ENCODE results near the gene CFAP73.
"Not testable (repeated sequence)": the region's sequence is repeated elsewhere in the genome, so short reads cannot be mapped to it uniquely, and the experiment has no call there.

The CFAP73 gene

GRCh38 chr12:113120670-113121370 lies 28.7 kb upstream of the CFAP73 start:
- no peak for DNase-seq

- DNase-seq = no peak
Measured at GRCh38 chr12:113127791-113128199, 21.7 kb upstream of the CFAP73 start.

DNA sequence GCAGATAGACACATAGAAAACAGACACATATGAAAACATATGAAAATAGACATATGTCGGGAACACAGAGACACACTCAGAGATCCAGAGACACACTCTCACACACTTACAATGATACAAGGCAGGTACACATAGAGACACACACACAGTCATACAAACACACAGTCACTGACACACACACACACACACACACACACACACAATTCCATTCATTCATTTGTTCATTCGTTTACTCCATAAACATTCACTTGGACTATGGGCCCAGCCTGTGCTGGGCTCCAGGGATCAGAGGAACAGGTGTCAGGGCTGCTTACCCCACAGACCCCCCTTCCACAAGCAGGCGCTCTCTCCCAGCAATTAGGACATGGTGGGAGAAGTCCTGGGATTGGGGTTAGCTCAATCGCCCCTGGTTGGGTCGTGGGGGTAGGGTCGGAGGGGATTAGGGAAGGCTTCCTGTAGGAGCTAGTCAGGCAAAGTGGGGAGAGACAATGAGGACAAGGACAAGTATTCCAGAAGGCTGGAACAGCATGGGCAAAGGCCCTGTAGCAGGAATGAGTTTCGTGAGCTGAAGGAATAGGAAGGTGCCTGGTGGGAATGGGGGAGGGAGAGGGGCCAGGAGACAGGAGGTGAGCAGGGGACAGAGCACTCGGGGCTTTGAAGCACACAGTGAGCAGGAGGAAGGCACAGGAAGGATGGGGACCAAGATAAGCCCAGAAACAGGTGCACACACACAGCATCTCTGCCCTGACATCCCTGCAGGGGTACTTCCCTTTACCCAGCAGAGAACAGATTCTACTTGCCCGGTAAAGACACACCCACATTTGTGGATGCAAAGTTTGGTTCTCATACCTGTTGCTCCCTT lies 20.5 kb upstream of the CFAP73 start:
- DNase-seq = no peak

DNA sequence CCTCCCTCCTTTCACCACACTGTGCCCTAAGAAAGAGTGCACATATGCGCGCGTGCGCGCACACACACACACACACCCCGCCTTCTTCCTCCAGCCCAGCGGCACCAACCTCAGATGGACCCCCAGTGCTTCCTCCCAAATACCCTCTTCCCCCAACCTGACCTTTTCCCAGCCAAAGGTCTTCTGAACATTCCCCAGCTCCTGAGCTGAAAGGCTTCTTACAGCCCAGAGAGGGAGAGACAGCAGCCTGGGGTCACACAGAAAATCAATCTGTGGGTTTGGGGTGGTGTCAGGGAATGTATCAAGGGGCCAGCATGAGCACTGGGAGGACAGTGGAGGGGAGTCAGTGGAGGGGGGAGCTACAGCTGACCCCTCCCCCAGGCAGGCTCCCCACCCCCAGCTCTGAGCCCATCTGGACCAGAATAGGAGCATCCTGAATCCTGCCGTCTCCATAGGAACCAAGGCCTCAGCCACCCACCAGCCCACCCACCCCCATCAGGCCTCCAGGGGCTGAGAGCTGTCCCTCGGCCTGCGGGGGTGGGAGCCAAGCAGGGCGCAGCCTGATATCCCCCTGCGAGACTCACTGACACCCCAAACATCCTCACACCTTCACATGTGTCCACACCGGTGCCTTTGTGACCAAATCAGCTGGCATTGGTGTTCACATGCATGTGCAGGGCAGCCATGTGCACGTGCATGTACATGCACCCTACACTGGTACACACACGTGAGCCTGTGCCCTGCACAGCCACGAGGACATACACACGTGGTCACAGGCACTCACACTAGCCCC lies 19.7 kb upstream of the CFAP73 start:
- DNase-seq = no peak

- DNase-seq = no peak
Measured at GRCh38 chr12:113130457-113131135, 18.9 kb upstream of the CFAP73 start.

DNA sequence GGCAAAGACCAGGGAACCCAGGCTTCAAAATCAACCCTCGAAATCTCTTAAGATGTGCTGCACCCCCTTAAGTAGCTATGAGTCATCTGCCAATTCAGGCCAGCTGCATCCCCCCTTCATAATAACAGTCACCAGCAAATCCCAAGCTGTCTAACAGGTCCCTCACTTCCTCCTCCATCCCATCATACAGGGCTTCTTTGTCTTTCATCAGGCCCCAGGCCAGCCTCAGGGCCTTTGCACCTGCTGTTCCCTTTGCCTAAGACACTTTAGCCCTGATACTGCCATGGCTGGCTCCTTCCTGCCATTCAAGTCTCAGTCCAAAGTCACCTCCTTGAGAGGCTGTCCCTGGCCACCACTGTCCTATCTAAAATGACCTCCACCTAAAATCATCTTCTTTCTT lies 18.0 kb upstream of the CFAP73 start:
- no peak for DNase-seq

- no peak for DNase-seq
Measured at GRCh38 chr12:113133036-113133435, 16.5 kb upstream of the CFAP73 start.

DNA sequence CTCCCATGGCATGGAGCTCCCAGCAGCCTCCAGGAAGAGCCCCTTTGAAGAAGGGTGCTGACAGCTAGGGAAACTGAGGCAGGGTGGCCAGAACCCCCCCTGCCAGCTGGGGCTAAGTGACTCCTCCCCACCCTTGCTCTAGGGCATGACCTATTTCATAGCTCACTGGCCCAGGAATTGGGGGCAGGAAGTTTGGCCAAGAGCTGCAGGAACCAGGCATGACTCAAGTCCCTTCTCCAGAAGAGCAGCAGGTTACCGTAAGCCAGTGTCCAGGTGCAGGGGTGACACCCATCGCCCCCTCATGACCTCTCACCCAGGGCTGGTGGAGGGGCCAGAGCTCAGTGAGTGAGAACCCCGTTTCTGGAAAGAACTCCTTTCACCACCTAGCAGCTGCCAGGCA lies 15.9 kb upstream of the CFAP73 start:
- DNase-seq = no peak

- DNase-seq = no peak
Measured at GRCh38 chr12:113134071-113134470, 15.5 kb upstream of the CFAP73 start.

DNA sequence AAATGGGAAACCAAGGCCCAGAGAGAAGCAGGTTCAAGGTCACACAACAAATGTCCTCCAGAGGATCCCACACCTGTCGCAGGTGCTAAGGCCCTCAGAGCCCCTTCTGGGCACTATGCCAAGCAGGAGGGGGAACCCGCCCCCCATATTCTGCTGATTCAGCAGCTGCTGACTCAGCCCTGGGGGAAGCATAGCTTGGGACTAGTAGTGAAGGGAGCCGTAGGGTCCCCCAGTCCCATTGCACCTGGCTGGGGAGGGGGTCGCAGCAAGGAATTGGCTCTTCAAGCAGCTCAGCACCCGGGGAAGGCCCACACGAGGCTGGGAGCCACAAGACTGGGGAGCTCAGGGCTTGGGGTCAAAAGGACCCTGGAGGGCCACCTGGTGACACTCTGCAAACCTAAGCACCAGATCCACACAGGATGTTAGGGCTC lies 15.0 kb upstream of the CFAP73 start:
- no peak for DNase-seq

- peak in 1 of 2 donors; percentile 18 for DNase-seq
Measured at GRCh38 chr12:113135178-113136127, 14.1 kb upstream of the CFAP73 start, which contains the start of gene RASAL1. TSS of gene RASAL1 (minus strand) at chr12:113135761. CDS start at chr12:113135462, 299 bp downstream.

GRCh38 chr12:113136128-113136989 lies 13.2 kb upstream of the CFAP73 start:
- peak; percentile 16 to 40 for DNase-seq

GRCh38 chr12:113136990-113137511 lies 12.5 kb upstream of the CFAP73 start:
- DNase-seq = no peak

DNA sequence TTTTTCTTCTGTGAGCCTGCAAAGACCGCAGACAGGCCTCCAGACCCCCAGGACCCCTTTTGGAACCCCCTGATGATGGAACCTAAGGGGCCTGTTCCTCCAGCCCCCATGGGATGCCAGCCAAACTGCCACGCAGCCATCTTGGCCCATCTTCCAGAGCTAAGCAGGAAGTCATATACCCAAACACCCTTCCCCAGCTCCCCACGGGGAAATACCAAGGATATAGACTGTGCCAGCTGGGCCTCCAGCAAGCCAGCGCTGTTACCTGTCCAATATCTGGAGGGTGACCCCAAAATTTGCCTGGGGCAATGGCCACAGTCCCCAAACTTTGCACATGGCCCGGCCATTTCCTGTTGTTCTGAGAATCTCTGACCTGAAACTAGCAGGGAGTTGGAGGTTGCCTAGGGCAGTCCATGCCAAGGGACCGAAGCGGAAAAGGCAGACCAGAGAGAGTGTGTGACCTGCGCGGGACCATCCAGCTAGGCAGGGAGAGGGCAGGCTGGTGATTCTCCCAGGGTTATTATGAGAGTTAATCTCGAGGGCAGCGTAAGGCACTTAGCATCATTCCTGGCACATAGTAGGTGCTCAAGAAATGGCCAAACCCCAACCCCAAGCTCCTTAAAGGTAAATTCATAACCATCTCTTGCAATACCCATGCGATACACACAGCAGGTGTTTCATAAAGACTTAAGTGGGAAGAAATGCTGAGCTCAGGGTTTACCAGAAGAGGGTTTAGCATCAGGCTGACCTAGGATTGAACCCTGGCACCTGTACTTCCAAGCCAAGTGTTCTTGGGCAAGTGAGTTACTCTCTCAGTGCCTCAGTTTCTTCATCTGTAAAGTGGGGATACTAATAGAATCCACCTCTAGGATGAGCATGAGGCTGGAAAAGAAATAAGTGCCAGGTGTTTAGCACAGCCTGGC lies 11.4 kb upstream of the CFAP73 start:
- DNase-seq = no peak

GRCh38 chr12:113138826-113139225 lies 10.7 kb upstream of the CFAP73 start:
- no peak for DNase-seq

- no peak for DNase-seq
Measured at GRCh38 chr12:113140706-113141105, 8.8 kb upstream of the CFAP73 start.

DNA sequence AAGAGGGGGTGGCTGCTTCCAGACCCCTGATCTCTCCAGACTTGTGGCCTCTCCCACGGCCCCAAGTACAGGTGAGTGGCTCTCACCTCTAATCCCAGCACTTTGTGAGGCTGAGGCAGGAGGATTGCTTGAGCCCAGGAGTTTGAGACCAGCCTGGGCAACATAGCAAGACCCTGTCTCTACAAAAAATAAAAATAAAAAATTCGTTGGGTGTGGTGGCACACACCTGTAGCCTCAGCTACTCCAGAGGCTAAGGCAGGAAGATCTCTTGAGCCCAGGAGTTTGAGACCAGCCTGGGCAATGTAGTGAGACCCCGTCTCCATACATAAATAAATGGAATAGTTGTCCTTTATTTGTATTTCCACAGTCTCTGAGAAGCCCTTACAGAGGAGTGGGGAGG lies 7.8 kb upstream of the CFAP73 start:
- not testable (repeated sequence) for DNase-seq

GRCh38 chr12:113142173-113142885 lies 7.2 kb upstream of the CFAP73 start:
- DNase-seq = peak; percentile 65 to 67
